Neural cell (in vitro differentiated cells): Measurements from ENCODE around the gene STRADA. TPM values are rescaled to one million over a fixed set of nuclear protein-coding genes. Genes with fewer than 3 reads are reported as not detected.

Source experiments
- H2AFZ ChIP-seq: fragments of 200-600, 300-800 bp; sonication (generic), shearing (Covaris generic); 2 replicates; pipeline ENCODE4 v1.6.0; 2014; ENCODE audit warnings: low read depth, mild to moderate bottlenecking, antibody characterized with exemption, low read length, moderate library complexity
- H3F3A ChIP-seq: fragments of 200-600 bp; shearing (Covaris generic); 2 replicates; pipeline ENCODE4 v1.6.1; 2016; ENCODE audit warnings: mild to moderate bottlenecking, moderate library complexity, mixed read lengths, antibody characterized with exemption, low read length; ENCODE audit not compliant: insufficient read depth, poor library complexity, severe bottlenecking
- H3K27ac ChIP-seq: fragments of 200-600, 300-800 bp; sonication (generic), shearing (Covaris generic); 2 replicates; pipeline ENCODE4 v1.5.1; 2014; ENCODE audit warnings: mild to moderate bottlenecking, low read length, moderate library complexity
- H3K27me3 ChIP-seq: fragments of 300-800, 200-600 bp; sonication (generic), shearing (Covaris generic); 2 replicates; pipeline ENCODE4 v1.6.0; 2014; ENCODE audit warnings: mild to moderate bottlenecking, low read depth, low read length, moderate library complexity; ENCODE audit not compliant: insufficient read depth
- H3K36me3 ChIP-seq: fragments of 300-800, 200-600 bp; sonication (generic), shearing (Covaris generic); 2 replicates; pipeline ENCODE4 v1.5.1; 2014; ENCODE audit warnings: mild to moderate bottlenecking, antibody characterized with exemption, low read length, moderate library complexity; ENCODE audit not compliant: insufficient read depth
- H3K4me2 ChIP-seq: fragments of 300-800, 200-600 bp; sonication (generic), shearing (Covaris generic); 2 replicates; pipeline ENCODE4 v1.6.0; 2014; ENCODE audit warnings: mild to moderate bottlenecking, low read length
- H3K4me3 ChIP-seq: fragments of 300-800, 200-600 bp; sonication (generic), shearing (Covaris generic); 2 replicates; pipeline ENCODE4 v1.5.1; 2014; ENCODE audit warnings: mild to moderate bottlenecking, low read length, moderate library complexity
- H3K79me2 ChIP-seq: fragments of 200-600 bp; shearing (Covaris generic); replicated peaks from 2 replicates; pipeline ENCODE4 v1.6.0; 2014; ENCODE audit warnings: mild to moderate bottlenecking, low read length, moderate library complexity; ENCODE audit not compliant: insufficient read depth
- H3K9ac ChIP-seq: fragments of 300-800, 200-600 bp; sonication (generic), shearing (Covaris generic); 2 replicates; pipeline ENCODE4 v1.6.1; 2016; ENCODE audit warnings: mild to moderate bottlenecking, low read length, mixed read lengths
- H3K9me2 ChIP-seq: fragments of 200-600 bp; shearing (Covaris generic); 2 replicates; pipeline ENCODE4 v1.6.1; 2016; ENCODE audit warnings: mild to moderate bottlenecking, low read length, mixed read lengths; ENCODE audit not compliant: insufficient read depth
- H3K9me3 ChIP-seq: fragments of 200-600, 300-800 bp; sonication (generic), shearing (Covaris generic); 2 replicates; pipeline ENCODE4 v1.6.1; 2016; ENCODE audit warnings: mild to moderate bottlenecking, mixed run types, low read length, moderate library complexity, mixed read lengths
- H4K20me1 ChIP-seq: fragments of 200-600 bp; shearing (Covaris generic); 2 replicates; pipeline ENCODE4 v1.6.1; 2016; ENCODE audit warnings: mild to moderate bottlenecking, mixed run types; ENCODE audit not compliant: insufficient read depth
- CTCF ChIP-seq: fragments of 450-650 bp; IDR thresholded peaks from 2 replicates; pipeline ENCODE4 v1.5.1; 2014; ENCODE audit warnings: antibody characterized with exemption, mild to moderate bottlenecking, moderate library complexity; ENCODE audit not compliant: poor library complexity, severe bottlenecking
- EP300 ChIP-seq: fragments of 450-650 bp; conservative IDR thresholded peaks from 2 replicates; pipeline ENCODE4 v1.6.1; 2014; ENCODE audit warnings: antibody characterized with exemption, mild to moderate bottlenecking, moderate library complexity; ENCODE audit not compliant: poor library complexity, severe bottlenecking
- EZH2 ChIP-seq: fragments of 200-600, 300-800 bp; shearing (Covaris generic), sonication (generic); IDR thresholded peaks from 2 replicates; pipeline ENCODE4 v1.6.1; 2014; ENCODE audit warnings: antibody characterized with exemption, low read length, borderline replicate concordance, mild to moderate bottlenecking; ENCODE audit not compliant: insufficient read depth, poor library complexity, severe bottlenecking
- MXI1 ChIP-seq: fragments of 450-650 bp; conservative IDR thresholded peaks from 2 replicates; pipeline ENCODE4 v1.6.1; 2014; ENCODE audit warnings: antibody characterized with exemption, mild to moderate bottlenecking; ENCODE audit not compliant: poor library complexity, severe bottlenecking
- POLR2AphosphoS5 ChIP-seq: IDR thresholded peaks from 2 replicates; pipeline ENCODE4 v1.6.1; 2012
- RAD21 ChIP-seq: fragments of 450-650 bp; conservative IDR thresholded peaks from 2 replicates; pipeline ENCODE4 v1.6.1; 2014; ENCODE audit warnings: antibody characterized with exemption, mild to moderate bottlenecking, moderate library complexity
- SMC3 ChIP-seq: fragments of 450-650 bp; conservative IDR thresholded peaks from 2 replicates; pipeline ENCODE4 v1.6.1; 2014; ENCODE audit warnings: antibody characterized with exemption, mild to moderate bottlenecking, moderate library complexity; ENCODE audit not compliant: poor library complexity
- TAF1 ChIP-seq: IDR thresholded peaks from 2 replicates; pipeline ENCODE4 v1.6.1; 2012; ENCODE audit warnings: low read depth
- polyA plus RNA-seq: library from polyadenylated mRNA; depleted of rRNA; stranded (reverse); fragments of >200 nt; gene quantifications from 2 replicates; pipeline ENCODE4 v1.2.3, GENCODE V29; 2014
- TF ChIP-seq, protein P1 (sequence below): IDR thresholded peaks from 2 replicates; pipeline ENCODE4 v1.6.1; 2012; ENCODE audit warnings: borderline replicate concordance

The STRADA gene
- polyA plus RNA-seq, 1 donor from 2014 or later = 18.4 TPM

GRCh38 chr17:63680700-63681099, 60.9 kb downstream of the STRADA start:
- Histone ChIP-seq H3K9me2 (no peaks in the 10 kb centered on the region), H2AFZ (no peak overlapping the region), H3K27me3 (no peaks in the 10 kb centered on the region), H3F3A (no peaks in the 10 kb centered on the region), H4K20me1 (no peaks in the 10 kb centered on the region), H3K4me3 (no peak overlapping the region), H3K27ac (no peak overlapping the region), H3K36me3 (peaks cover 4% of the 10 kb centered on the region), H3K9me3 (no peaks in the 10 kb centered on the region), H3K4me2 (no peak overlapping the region), H3K79me2 (no peaks in the 10 kb centered on the region), H3K9ac (no peak overlapping the region)
- no peak for TF ChIP-seq POLR2AphosphoS5
- TF ChIP-seq CTCF = no peak

- TF ChIP-seq RAD21 (no peak), TAF1 (no peak), MXI1 (no peak), POLR2AphosphoS5 (no peak), CTCF (no peak), EP300 (no peak), SMC3 (no peak), EZH2 (no peak)
- TF ChIP-seq, protein P1, sequence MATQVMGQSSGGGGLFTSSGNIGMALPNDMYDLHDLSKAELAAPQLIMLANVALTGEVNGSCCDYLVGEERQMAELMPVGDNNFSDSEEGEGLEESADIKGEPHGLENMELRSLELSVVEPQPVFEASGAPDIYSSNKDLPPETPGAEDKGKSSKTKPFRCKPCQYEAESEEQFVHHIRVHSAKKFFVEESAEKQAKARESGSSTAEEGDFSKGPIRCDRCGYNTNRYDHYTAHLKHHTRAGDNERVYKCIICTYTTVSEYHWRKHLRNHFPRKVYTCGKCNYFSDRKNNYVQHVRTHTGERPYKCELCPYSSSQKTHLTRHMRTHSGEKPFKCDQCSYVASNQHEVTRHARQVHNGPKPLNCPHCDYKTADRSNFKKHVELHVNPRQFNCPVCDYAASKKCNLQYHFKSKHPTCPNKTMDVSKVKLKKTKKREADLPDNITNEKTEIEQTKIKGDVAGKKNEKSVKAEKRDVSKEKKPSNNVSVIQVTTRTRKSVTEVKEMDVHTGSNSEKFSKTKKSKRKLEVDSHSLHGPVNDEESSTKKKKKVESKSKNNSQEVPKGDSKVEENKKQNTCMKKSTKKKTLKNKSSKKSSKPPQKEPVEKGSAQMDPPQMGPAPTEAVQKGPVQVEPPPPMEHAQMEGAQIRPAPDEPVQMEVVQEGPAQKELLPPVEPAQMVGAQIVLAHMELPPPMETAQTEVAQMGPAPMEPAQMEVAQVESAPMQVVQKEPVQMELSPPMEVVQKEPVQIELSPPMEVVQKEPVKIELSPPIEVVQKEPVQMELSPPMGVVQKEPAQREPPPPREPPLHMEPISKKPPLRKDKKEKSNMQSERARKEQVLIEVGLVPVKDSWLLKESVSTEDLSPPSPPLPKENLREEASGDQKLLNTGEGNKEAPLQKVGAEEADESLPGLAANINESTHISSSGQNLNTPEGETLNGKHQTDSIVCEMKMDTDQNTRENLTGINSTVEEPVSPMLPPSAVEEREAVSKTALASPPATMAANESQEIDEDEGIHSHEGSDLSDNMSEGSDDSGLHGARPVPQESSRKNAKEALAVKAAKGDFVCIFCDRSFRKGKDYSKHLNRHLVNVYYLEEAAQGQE = no peak
- Histone ChIP-seq H3K9me2 (no peaks in the 10 kb centered on the region), H3K36me3 (peaks cover 4% of the 10 kb centered on the region), H4K20me1 (no peaks in the 10 kb centered on the region), H3K4me2 (no peak overlapping the region), H3K9me3 (no peaks in the 10 kb centered on the region), H2AFZ (no peak overlapping the region), H3K27ac (no peak overlapping the region), H3K27me3 (no peaks in the 10 kb centered on the region), H3K79me2 (no peaks in the 10 kb centered on the region), H3K4me3 (no peak overlapping the region), H3K9ac (no peak overlapping the region), H3F3A (no peaks in the 10 kb centered on the region)
These were observed 62.4 kb downstream of the STRADA start for GRCh38 chr17:63679214-63679613.
